BLaER1 treated with 17β-estradiol and CSF1 and Interleukin-3, amounts not matched to agents 10 nM and 100 nM (cell line): Measurements from ENCODE around the gene AKR1C8.
"Not testable (repeated sequence)": the region's sequence is repeated elsewhere in the genome, so short reads cannot be mapped to it uniquely, and the experiment has no call there.

ENCODE experiments used
- H3K27ac ChIP-seq, 11 experiments: shearing (Covaris generic); formaldehyde crosslinking; 2 replicates each; pipeline ENCODE4 v1.8.1; 2022
- H3K27me3 ChIP-seq, 11 experiments: shearing (Covaris generic); formaldehyde crosslinking; 2 replicates each; pipeline ENCODE4 v1.8.1; 2022
- H3K36me3 ChIP-seq, 11 experiments: shearing (Covaris generic); formaldehyde crosslinking; 2 replicates each; pipeline ENCODE4 v1.8.1; 2022
- H3K4me1 ChIP-seq, 10 experiments: shearing (Covaris generic); formaldehyde crosslinking; 2 replicates each; pipeline ENCODE4 v1.8.1; 2022
- H3K4me2 ChIP-seq, 11 experiments: shearing (Covaris generic); formaldehyde crosslinking; 2 replicates each; pipeline ENCODE4 v1.8.1; 2022
- H3K4me3 ChIP-seq, 10 experiments: shearing (Covaris generic); formaldehyde crosslinking; 2 replicates each; pipeline ENCODE4 v1.8.1; 2022
- H3K9ac ChIP-seq, 11 experiments: shearing (Covaris generic); formaldehyde crosslinking; 2 replicates each; pipeline ENCODE4 v1.8.1; 2022
- H3K9me3 ChIP-seq, 11 experiments: shearing (Covaris generic); formaldehyde crosslinking; replicated peaks in 1 of 11; 2 replicates each; pipeline ENCODE4 v1.8.1; 2022
- H4K20me1 ChIP-seq, 11 experiments: shearing (Covaris generic); formaldehyde crosslinking; 2 replicates each; pipeline ENCODE4 v1.8.1; 2022
- Cebpa-rat ChIP-seq, 11 experiments: shearing (Covaris generic); IDR thresholded peaks; 2 replicates each; pipeline ENCODE4 v1.8.1; 2022

The AKR1C8 gene

GRCh38 chr10:5206799-5207198 lies 21.8 kb upstream of the AKR1C8 start:
- no peaks in the 10 kb centered on the region for H3K36me3 ChIP-seq
- no peak overlapping the region for H3K9ac ChIP-seq
- peaks cover 16 to 45% (median 29%) of the 10 kb centered on the region in 11 experiments; a peak in 21 of 22 replicates for H3K9me3 ChIP-seq
- H3K4me3 ChIP-seq, result no peak overlapping the region
- no peak overlapping the region for H3K27ac ChIP-seq
- H3K4me1 ChIP-seq, result no peaks in the 10 kb centered on the region
- H3K27me3 ChIP-seq, result no peaks in the 10 kb centered on the region
- no peaks in the 10 kb centered on the region for H4K20me1 ChIP-seq
- no peak overlapping the region for H3K4me2 ChIP-seq
- no peak for TF ChIP-seq Cebpa-rat (IDR thresholded peaks at IDR 0.05)

- no peak for TF ChIP-seq Cebpa-rat (IDR thresholded peaks at IDR 0.05)
- no peak overlapping the region for H3K4me2 ChIP-seq
- no peak overlapping the region for H3K4me3 ChIP-seq
- H3K27ac ChIP-seq, result no peak overlapping the region
- H3K27me3 ChIP-seq, result no peaks in the 10 kb centered on the region
- H4K20me1 ChIP-seq, result no peaks in the 10 kb centered on the region
- peaks cover 9 to 36% (median 25%) of the 10 kb centered on the region in 11 experiments; a peak in 20 of 22 replicates for H3K9me3 ChIP-seq
- H3K9ac ChIP-seq, result no peak overlapping the region
- no peaks in the 10 kb centered on the region for H3K36me3 ChIP-seq
- no peaks in the 10 kb centered on the region; a peak in 1 of 20 replicates for H3K4me1 ChIP-seq
Observed at GRCh38 chr10:5199398-5199797, 14.4 kb upstream of the AKR1C8 start.

- Histone ChIP-seq H3K27me3 (no peaks in the 10 kb centered on the region), H3K9me3 (peaks cover 7 to 30% (median 20%) of the 10 kb centered on the region in 11 experiments; a peak in 20 of 22 replicates), H3K27ac (no peak overlapping the region), H3K4me1 (no peaks in the 10 kb centered on the region; a peak in 1 of 20 replicates), H3K9ac (no peak overlapping the region), H3K4me2 (no peak overlapping the region), H3K36me3 (no peaks in the 10 kb centered on the region), H4K20me1 (no peaks in the 10 kb centered on the region), H3K4me3 (no peak overlapping the region)
- TF ChIP-seq Cebpa-rat (IDR thresholded peaks at IDR 0.05), result no peak
Observed at GRCh38 chr10:5198386-5198785, 13.4 kb upstream of the AKR1C8 start.

GRCh38 chr10:5196702-5197113 lies 11.8 kb upstream of the AKR1C8 start, which contains the start of gene AKR1C4:
TSS of gene AKR1C4 (plus strand) at chr10:5196837. CDS start at chr10:5196868, 31 bp downstream.
- Histone ChIP-seq H3K27me3 (no peaks in the 10 kb centered on the region), H3K9me3 (peaks cover 0 to 13% (median 4%) of the 10 kb centered on the region in 11 experiments; a peak in 10 of 22 replicates), H3K4me1 (no peaks in the 10 kb centered on the region; a peak in 1 of 20 replicates), H3K36me3 (no peaks in the 10 kb centered on the region), H4K20me1 (no peaks in the 10 kb centered on the region), H3K27ac (no peak within 1 kb of the TSS), H3K9ac (no peak within 1 kb of the TSS), H3K4me3 (no peak within 1 kb of the TSS), H3K4me2 (no peak within 1 kb of the TSS)
- no peak for TF ChIP-seq Cebpa-rat (IDR thresholded peaks at IDR 0.05)

- no peak overlapping the region for H3K27ac ChIP-seq
- H3K36me3 ChIP-seq, result no peaks in the 10 kb centered on the region
- no peak overlapping the region for H3K4me2 ChIP-seq
- no peaks in the 10 kb centered on the region for H3K27me3 ChIP-seq
- no peaks in the 10 kb centered on the region for H4K20me1 ChIP-seq
- H3K4me3 ChIP-seq, result no peak overlapping the region
- TF ChIP-seq Cebpa-rat (IDR thresholded peaks at IDR 0.05), result no peak
- H3K9ac ChIP-seq, result no peak overlapping the region
- no peaks in the 10 kb centered on the region; a peak in 1 of 20 replicates for H3K4me1 ChIP-seq
- H3K9me3 ChIP-seq, result peaks cover 0 to 12% (median 0%) of the 10 kb centered on the region in 11 experiments; a peak in 5 of 22 replicates
Observed at GRCh38 chr10:5195727-5196374, 10.9 kb upstream of the AKR1C8 start.

DNA sequence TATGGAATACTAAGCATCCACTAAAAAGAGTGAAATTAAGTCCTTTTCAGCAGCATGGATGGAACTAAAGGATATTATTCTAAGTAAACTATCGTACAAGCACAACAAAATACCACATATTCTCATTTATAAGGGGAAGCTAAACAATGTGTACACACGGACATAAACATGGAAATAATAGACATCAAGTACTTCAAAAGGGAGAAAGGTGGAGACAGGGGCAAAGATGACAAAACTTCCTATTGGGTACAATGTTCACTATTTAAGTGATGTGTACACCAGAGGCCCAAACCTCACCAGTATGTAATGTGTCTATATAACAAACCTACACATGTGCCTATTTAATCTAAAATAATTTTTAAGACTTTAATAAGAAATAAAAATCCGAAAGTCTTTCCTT lies 9.5 kb upstream of the AKR1C8 start:
- peaks cover 0 to 6% (median 0%) of the 10 kb centered on the region in 11 experiments; a peak in 5 of 22 replicates for H3K9me3 ChIP-seq
- H4K20me1 ChIP-seq, result no peaks in the 10 kb centered on the region
- H3K9ac ChIP-seq, result no peak overlapping the region
- no peak overlapping the region for H3K27ac ChIP-seq
- TF ChIP-seq Cebpa-rat (IDR thresholded peaks at IDR 0.05), result no peak
- H3K36me3 ChIP-seq, result no peaks in the 10 kb centered on the region
- H3K27me3 ChIP-seq, result no peaks in the 10 kb centered on the region
- no peak overlapping the region for H3K4me3 ChIP-seq
- H3K4me2 ChIP-seq, result no peak overlapping the region
- no peaks in the 10 kb centered on the region; a peak in 1 of 20 replicates for H3K4me1 ChIP-seq

GRCh38 chr10:5188358-5188757 lies 3.4 kb upstream of the AKR1C8 start:
- Histone ChIP-seq H3K9ac (no peak overlapping the region), H3K4me3 (no peak overlapping the region), H3K4me2 (no peak overlapping the region), H4K20me1 (no peaks in the 10 kb centered on the region), H3K27me3 (no peaks in the 10 kb centered on the region), H3K36me3 (no peaks in the 10 kb centered on the region), H3K27ac (no peak overlapping the region), H3K4me1 (no peaks in the 10 kb centered on the region), H3K9me3 (no peaks in the 10 kb centered on the region)
- TF ChIP-seq Cebpa-rat (IDR thresholded peaks at IDR 0.05), result no peak

GRCh38 chr10:5187867-5188266 lies 2.9 kb upstream of the AKR1C8 start:
- Histone ChIP-seq H3K4me3 (no peak overlapping the region), H3K4me2 (no peak overlapping the region), H3K27ac (no peak overlapping the region), H3K9ac (no peak overlapping the region), H3K9me3 (peaks cover 0 to under 1% (median 0%) of the 10 kb centered on the region in 11 experiments; a peak in 2 of 22 replicates), H3K36me3 (no peaks in the 10 kb centered on the region), H3K27me3 (no peaks in the 10 kb centered on the region), H3K4me1 (no peaks in the 10 kb centered on the region), H4K20me1 (no peaks in the 10 kb centered on the region)
- no peak for TF ChIP-seq Cebpa-rat (IDR thresholded peaks at IDR 0.05)

DNA sequence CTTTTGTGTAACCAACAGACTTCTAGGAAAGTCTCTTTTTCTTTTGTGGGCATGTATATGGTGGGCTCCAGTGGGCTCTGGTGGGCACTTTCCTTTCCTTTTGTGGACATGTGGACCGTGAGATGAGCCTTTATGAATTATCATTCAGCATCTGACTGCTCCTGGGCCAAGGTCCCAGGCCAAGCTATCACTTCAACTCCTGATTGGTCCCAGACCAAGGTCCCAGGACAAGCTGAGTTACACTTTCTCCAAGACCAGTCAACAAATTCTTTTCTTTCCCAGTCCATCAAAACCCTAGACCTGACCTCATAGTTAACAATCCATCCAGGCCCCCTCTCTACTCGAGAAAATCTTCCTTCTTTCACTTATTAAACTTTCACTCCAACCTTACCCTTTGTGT lies 1.0 kb downstream of the AKR1C8 start:
- H3K9ac ChIP-seq, result no peak overlapping the region
- no peaks in the 10 kb centered on the region for H3K36me3 ChIP-seq
- no peak overlapping the region for H3K4me2 ChIP-seq
- H3K9me3 ChIP-seq, result peaks cover 0 to 22% (median 8%) of the 10 kb centered on the region in 11 experiments; a peak in 12 of 22 replicates
- H3K4me3 ChIP-seq, result no peak overlapping the region
- H3K4me1 ChIP-seq, result no peaks in the 10 kb centered on the region
- no peaks in the 10 kb centered on the region for H3K27me3 ChIP-seq
- H4K20me1 ChIP-seq, result no peaks in the 10 kb centered on the region
- TF ChIP-seq Cebpa-rat (IDR thresholded peaks at IDR 0.05), result no peak
- no peak overlapping the region for H3K27ac ChIP-seq

- H3K27me3 ChIP-seq, H3K36me3 ChIP-seq, H3K9ac ChIP-seq, H3K4me3 ChIP-seq, H4K20me1 ChIP-seq, H3K4me2 ChIP-seq, H3K27ac ChIP-seq, H3K4me1 ChIP-seq: not testable (repeated sequence)
- peaks cover 0 to 22% (median 8%) of the 10 kb centered on the region in 11 experiments; a peak in 12 of 22 replicates for H3K9me3 ChIP-seq
Observed at GRCh38 chr10:5180503-5180902, 4.4 kb downstream of the AKR1C8 start.

DNA sequence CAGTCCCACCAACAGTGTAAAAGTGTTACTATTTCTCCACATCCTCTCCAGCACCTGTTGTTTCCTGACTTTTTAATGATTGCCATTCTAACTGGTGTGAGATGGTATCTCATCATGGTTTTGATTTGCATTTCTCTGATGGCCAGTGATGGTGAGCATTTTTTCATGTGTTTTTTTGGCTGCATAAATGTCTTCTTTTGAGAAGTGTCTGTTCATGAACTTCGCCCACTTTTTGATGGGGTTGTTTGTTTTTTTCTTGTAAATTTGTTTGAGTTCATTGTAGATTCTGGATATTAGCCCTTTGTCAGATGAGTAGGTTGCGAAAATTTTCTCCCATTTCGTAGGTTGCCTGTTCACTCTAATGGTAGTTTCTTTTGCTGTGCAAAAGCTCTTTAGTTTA lies 9.4 kb downstream of the AKR1C8 start:
- H3K36me3 ChIP-seq, H3K9ac ChIP-seq, H3K4me1 ChIP-seq, H3K4me2 ChIP-seq, H3K27me3 ChIP-seq, H3K27ac ChIP-seq, H3K9me3 ChIP-seq, H3K4me3 ChIP-seq, H4K20me1 ChIP-seq: not testable (repeated sequence)
